ENCODE data around the gene AHDC1.

- TF ChIP-seq CTCF (IDR thresholded peaks at IDR 0.05) (peak in 2 of 3 experiments; percentile 14 to 21), POLR2A (IDR thresholded peaks at IDR 0.05; ENCODE audit: low read depth) (no peak)
Observed at GRCh38 chr1:27574871-27575831, 28.8 kb downstream of the AHDC1 start.

Data from esophagus muscularis mucosa (tissue), 3 donors.